RWPE1 (cell line): ENCODE data around the gene OR52D1.

ENCODE experiments used
- CTCF ChIA-PET: fragments of 350-600 bp; sonication (Branson Sonifier 250); formaldehyde crosslinking; extraction: SDS; loops from one replicate; lab custom pipeline; 2021; lab: Yijun Ruan, JAX
- POLR2A ChIA-PET: fragments of 400-600 bp; formaldehyde crosslinking; extraction: SDS; loops from one replicate; lab custom pipeline; 2020; ENCODE audit warnings: antibody characterized with exemption; ENCODE audit not compliant: low non-redundant PET; lab: Yijun Ruan, JAX
- DNase-seq: peaks from one replicate; pipeline ENCODE4 v3.0.0; 2012; ENCODE audit warnings: low spot score
- H3K27ac ChIP-seq: fragments of 450-650 bp; 2 replicates; pipeline ENCODE4 v1.5.1; 2017
- TF ChIP-seq, protein P1 (sequence below): fragments of 450-650 bp; conservative IDR thresholded peaks from 2 replicates; pipeline ENCODE4 v1.5.1; 2017; ENCODE audit warnings: low read depth, mild to moderate bottlenecking

Gene OR52D1

DNA sequence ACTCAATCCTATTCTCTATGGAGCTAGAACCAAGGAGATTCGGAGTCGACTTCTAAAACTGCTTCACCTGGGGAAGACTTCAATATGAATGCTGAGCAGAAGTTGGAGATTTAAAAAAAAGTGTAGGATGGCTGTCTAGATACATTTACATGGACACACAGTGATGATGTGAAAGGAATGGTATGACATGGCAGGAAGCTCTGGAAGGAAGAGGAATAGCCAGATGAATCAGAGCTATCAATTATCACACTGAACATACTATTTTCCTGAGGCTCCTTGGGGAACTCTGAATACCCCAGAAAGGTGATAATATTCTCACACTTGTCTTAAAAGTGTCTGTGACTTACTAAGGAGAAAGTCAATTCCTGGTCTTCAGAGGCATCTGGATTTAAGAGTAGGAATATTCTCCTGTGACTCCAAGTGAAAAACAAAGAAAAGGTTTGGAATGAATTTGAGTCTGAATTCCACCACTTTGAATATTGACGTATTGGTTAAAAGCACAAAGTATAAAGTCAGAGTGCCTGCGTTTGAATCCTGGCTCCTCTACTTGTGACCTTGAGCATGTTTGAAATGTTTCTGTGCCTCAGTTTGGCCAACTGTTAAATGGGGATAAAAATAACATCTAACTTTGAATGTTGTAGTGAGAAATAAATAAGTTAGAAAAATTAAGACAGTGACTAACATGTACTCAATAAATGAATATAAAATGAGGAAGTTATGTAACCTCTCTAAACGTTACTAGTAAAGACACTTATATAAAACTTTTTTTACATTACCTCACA lies 1.3 kb downstream of the OR52D1 start:
- TF ChIP-seq, protein P1, sequence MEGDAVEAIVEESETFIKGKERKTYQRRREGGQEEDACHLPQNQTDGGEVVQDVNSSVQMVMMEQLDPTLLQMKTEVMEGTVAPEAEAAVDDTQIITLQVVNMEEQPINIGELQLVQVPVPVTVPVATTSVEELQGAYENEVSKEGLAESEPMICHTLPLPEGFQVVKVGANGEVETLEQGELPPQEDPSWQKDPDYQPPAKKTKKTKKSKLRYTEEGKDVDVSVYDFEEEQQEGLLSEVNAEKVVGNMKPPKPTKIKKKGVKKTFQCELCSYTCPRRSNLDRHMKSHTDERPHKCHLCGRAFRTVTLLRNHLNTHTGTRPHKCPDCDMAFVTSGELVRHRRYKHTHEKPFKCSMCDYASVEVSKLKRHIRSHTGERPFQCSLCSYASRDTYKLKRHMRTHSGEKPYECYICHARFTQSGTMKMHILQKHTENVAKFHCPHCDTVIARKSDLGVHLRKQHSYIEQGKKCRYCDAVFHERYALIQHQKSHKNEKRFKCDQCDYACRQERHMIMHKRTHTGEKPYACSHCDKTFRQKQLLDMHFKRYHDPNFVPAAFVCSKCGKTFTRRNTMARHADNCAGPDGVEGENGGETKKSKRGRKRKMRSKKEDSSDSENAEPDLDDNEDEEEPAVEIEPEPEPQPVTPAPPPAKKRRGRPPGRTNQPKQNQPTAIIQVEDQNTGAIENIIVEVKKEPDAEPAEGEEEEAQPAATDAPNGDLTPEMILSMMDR, result no peak
- POLR2A ChIA-PET, result no interaction called here
- no peak for DNase-seq
- H3K27ac ChIP-seq, result no peak overlapping the region
- CTCF ChIA-PET, result no interaction called here

DNA sequence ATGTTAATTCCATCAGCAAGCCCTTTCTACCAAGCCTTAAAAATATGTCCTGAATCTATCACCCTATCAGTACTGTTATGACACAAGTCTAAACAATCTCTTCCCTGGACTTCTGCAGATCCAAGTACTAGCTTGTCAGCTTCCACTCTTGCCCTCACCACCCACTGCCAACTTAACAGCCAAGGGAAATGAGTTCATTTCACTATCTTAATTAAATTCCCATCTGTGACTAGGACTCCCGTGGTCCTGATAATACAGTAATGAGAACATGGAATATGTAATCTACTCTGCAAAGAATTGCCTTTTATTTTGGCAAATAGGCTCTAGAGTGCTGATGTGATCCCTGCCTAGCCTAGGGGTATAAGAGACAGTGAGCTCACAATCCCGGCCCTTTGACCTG lies 11.2 kb downstream of the OR52D1 start:
- POLR2A ChIA-PET, result no interaction called here

DNA sequence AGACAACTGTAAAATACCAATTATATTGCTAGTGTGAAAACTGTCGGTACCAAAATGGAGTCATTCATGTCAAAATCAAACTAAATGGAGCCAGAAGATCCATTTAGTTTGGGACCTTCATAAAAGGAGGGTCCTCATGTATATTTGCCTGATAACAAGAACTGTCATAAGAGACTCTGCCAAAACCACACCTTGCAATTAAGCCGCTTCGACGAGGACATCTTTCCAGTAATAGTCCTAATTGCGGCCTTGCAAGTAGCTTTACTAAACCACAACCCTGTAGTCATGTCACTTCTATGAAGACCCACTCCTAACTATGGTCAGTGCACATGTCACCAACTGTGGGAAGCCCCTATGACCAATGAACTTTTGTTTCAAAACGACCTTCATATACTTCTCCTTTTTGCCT lies 11.9 kb downstream of the OR52D1 start:
- H3K27ac ChIP-seq, result no peak overlapping the region
- CTCF ChIA-PET, result no interaction called here
- TF ChIP-seq, protein P1, result no peak
- POLR2A ChIA-PET, result no interaction called here
- DNase-seq, result no peak

More for the DNA sequence above, 11.2 kb downstream of the OR52D1 start:
- TF ChIP-seq, protein P1, result no peak
- no peak for DNase-seq
- no peak overlapping the region for H3K27ac ChIP-seq
- CTCF ChIA-PET, result no interaction called here

DNA sequence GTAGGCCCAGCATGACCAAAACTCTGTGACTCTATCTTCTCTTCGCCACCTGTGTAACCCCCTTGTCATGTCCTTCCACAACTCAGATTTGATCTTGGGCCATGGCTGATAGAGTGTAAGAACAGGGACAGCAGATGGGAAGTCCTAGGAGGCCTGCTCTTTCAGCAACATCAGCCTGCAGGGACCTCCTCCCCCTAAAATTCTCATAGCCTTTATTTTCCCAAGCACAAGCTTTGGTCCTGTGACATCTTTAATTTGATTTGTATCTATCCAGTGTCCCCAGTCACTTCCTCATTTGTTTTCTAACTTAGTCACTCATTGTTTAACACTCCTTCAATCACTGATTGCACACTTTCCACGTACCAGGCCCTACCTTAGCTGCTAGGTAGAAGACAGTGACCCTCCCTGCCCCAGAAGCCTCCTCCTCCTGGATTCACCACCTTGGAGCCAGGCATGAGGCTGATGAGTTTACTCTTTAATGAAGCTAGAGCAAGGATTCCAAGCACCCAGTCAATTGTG lies 16.0 kb downstream of the OR52D1 start:
- DNase-seq, result no peak
- TF ChIP-seq, protein P1, result no peak
- ChIA-PET POLR2A (no interaction called here), CTCF (no interaction called here)
- no peak overlapping the region for H3K27ac ChIP-seq

DNA sequence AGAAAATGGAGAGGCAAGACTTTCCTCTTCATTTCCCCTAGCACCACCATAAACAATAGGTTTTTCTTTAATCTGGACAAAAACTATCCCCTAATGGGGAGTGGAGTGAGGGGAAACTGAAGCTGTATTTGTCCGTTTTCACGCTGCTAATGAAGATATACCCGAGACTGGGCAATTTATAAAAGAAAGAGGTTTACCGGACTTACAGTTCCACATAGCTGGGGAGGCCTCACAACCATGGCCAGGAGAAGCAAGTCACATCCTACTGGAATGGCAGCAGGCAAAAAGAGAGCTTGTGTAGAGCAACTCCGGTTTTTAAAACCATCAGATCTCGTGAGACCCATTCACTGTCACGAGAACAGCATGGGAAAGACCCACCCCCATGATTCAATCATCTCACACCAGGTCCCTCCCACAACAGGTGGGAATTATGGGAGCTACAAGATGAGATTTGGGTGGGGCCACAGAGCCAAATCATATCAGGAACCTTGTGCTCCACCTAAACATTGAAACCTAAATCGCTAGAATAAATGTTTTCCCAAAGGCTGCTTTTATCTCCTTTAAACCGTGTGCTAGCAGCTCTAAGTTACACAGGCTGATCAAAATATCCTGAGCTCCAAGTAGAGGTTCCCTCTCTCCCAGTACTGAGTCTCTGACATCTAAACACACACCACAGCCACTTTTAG lies 17.0 kb downstream of the OR52D1 start:
- TF ChIP-seq, protein P1, result no peak
- ChIA-PET CTCF (no interaction called here), POLR2A (no interaction called here)
- no peak overlapping the region for H3K27ac ChIP-seq
- DNase-seq, result no peak

DNA sequence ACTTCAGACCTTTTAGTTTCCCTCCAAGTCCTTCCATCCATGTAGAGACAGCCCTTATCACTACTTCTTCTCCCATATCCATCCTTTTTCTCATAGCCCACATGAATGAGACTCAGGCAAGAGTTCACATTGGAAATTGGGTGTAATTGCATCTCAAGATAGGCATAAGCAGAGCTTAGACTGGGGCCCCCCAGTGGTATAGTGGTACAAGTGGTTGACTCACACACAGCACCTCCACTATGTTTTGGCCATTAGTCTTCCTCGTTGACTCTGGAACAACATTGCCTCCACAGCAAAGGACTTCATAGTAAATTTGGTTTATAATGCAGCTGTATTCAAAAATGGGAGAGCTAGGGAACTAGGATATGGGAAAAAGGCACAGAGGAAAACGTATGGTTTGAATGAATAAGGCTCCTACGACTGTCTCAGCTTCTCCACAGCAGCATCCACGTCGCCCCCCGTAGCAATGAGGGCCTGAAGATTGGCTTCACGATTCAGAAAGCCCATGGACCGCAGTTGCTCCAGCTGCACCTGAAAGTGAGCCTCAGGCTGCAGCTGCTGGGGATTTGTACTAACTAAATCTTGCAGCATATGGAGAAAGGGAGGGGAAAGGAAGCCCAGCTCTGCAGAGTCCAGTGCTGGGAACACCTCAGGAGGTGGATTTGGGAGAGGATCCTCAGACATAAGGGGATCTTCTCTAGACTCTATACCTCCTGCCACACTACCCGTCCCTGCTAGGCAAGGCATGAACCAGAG lies 18.9 kb downstream of the OR52D1 start:
- no peak for DNase-seq
- ChIA-PET CTCF (no interaction called here), POLR2A (no interaction called here)
- TF ChIP-seq, protein P1, result no peak
- no peak overlapping the region for H3K27ac ChIP-seq
